Stomach (tissue), 9 donors: ENCODE results near the gene TNFRSF25. TPM values are rescaled to one million over a fixed set of nuclear protein-coding genes. Genes with fewer than 3 reads are reported as not detected.
A peak's percentile ranks its signal among the peaks of the same experiment; 100 is the strongest.

ENCODE experiments used
- DNase-seq, 2 donors: peaks; one replicate each; pipeline versions ENCODE4 v3.0.0 to v3.0.0-alpha.2; 2013 to 2019
- H3K27ac ChIP-seq, 5 donors: fragments of 200-600 bp in 4 of 5; sonication (generic) in 4 of 5; one replicate each; pipeline ENCODE4 v1.5.1; 2013 to 2019; ENCODE audit warnings: mild to moderate bottlenecking in 1 of 5, moderate library complexity in 1 of 5
- H3K27me3 ChIP-seq, 3 donors: fragments of 200-600 bp; sonication (generic); one replicate each; pipeline ENCODE4 v1.5.1; 2017 to 2019; ENCODE audit warnings: mixed run types in 1 of 3
- H3K36me3 ChIP-seq, 4 donors: fragments of 200-600 bp; sonication (generic); 1 replicate in 3 of 4; 2 replicates in 1 of 4; pipeline ENCODE4 v1.5.1; 2016 to 2019
- H3K4me1 ChIP-seq, 4 donors: fragments of 200-600 bp; sonication (generic); one replicate each; pipeline ENCODE4 v1.5.1; 2016 to 2019
- H3K4me3 ChIP-seq, 4 donors: fragments of 200-600 bp; sonication (generic) in 3 of 4; one replicate each; pipeline ENCODE4 v1.5.1; 2016 to 2019; ENCODE audit warnings: mild to moderate bottlenecking in 1 of 4
- H3K9me3 ChIP-seq, 4 donors: fragments of 200-600 bp; sonication (generic); one replicate each; pipeline ENCODE4 v1.5.1; 2016 to 2019
- CTCF ChIP-seq, 7 experiments: fragments of 450-650 bp in 4 of 7; fragments of 200-600 bp in 3 of 7; sonication (generic) in 3 of 7; IDR thresholded peaks; one replicate each; pipeline ENCODE4 v1.5.1; 2016 to 2019; ENCODE audit warnings: antibody characterized with exemption in 7 of 7, control low read depth in 2 of 7, mild to moderate bottlenecking in 1 of 7
- EP300 ChIP-seq: sonication (generic); formaldehyde crosslinking; IDR thresholded peaks from one replicate; pipeline ENCODE4 v1.6.1; 2017; ENCODE audit warnings: antibody characterized with exemption
- POLR2A ChIP-seq, 4 donors: fragments of 450-650 bp; IDR thresholded peaks; one replicate each; pipeline ENCODE4 v1.6.1; 2016; ENCODE audit warnings: antibody characterized with exemption in 4 of 4, control low read depth in 2 of 4, mild to moderate bottlenecking in 1 of 4, moderate library complexity in 1 of 4
- POLR2AphosphoS5 ChIP-seq, 3 donors: sonication (generic); formaldehyde crosslinking; IDR thresholded peaks; one replicate each; pipeline ENCODE4 v1.6.1; 2016; ENCODE audit warnings: antibody characterized with exemption in 3 of 3
- WGBS, 5 donors: extraction: QIAGEN DNeasy Blood & Tissue Kit in 3 of 5; methylation state at CpG; one replicate each; pipeline versions ENCODE4 v1.1.5 to v1.1.7; 2013 to 2018; 5-methylcytosine and 5-hydroxymethylcytosine counted together
- intact Hi-C: fragments of 100-400 bp; cut with DNase I; formaldehyde crosslinking; loops from one replicate; pipeline ENCODE4 v1.15.1; 2023; ENCODE audit warnings: low total_unique reads
- polyA plus RNA-seq, 3 donors: library from polyadenylated mRNA; stranded (reverse); fragments of 200-250 nt; gene quantifications; one replicate each; pipeline ENCODE4 v1.2.3, GENCODE V29; 2013
- small RNA-seq, 4 donors: library from RNA; depleted of rRNA; stranded (forward); fragments of <200 nt; gene quantifications; one replicate each; pipeline ENCODE3, GENCODE V24; 2016
- total RNA-seq, 5 donors: library from RNA; depleted of rRNA; stranded (reverse); fragments of >200 nt; gene quantifications; one replicate each; pipeline versions ENCODE4 v1.1.0 to v1.2.3, GENCODE V29; 2014 to 2016
- donor health status: healthy with polysubstance abuse.
- donor health status: Bipolar disorder and iron deficiency.
- donor health status: healthy.

The TNFRSF25 gene
- total and polyA plus RNA-seq, 8 donors, result 2.7 to 215 (median 15.2) TPM

GRCh38 chr1:6414881-6415626 is 50.9 kb downstream of the TNFRSF25 start:
- H3K27ac ChIP-seq, result no peak overlapping the region
- intact Hi-C loops, result no loop called here
- no peak for DNase-seq
- H3K36me3 ChIP-seq, result no peaks in the 10 kb centered on the region
- peaks cover 31 to 96% (median 62%) of the 10 kb centered on the region in 3 donors for H3K27me3 ChIP-seq
- H3K4me1 ChIP-seq, result peaks cover 18 to 27% (median 26%) of the 10 kb centered on the region in 4 donors
- H3K4me3 ChIP-seq, result no peak overlapping the region
- no peaks in the 10 kb centered on the region for H3K9me3 ChIP-seq
- TF ChIP-seq EP300 (no peak), CTCF (IDR thresholded peaks at IDR 0.05) (no peak), POLR2A (IDR thresholded peaks at IDR 0.05) (no peak), POLR2AphosphoS5 (IDR thresholded peaks at IDR 0.05) (no peak)
- WGBS, 5 donors, result 47 to 62% (median 54%) methylated on average over 17 of the region's 17 CpGs

GRCh38 chr1:6414443-6414844 is 51.5 kb downstream of the TNFRSF25 start:
- Histone ChIP-seq H3K4me1 (peaks cover 11 to 21% (median 20%) of the 10 kb centered on the region in 4 donors), H3K36me3 (no peaks in the 10 kb centered on the region), H3K9me3 (no peaks in the 10 kb centered on the region), H3K27ac (no peak overlapping the region), H3K27me3 (peaks cover 28 to 90% (median 56%) of the 10 kb centered on the region in 3 donors), H3K4me3 (no peak overlapping the region)
- peak in 1 of 2 donors; percentile 72 for DNase-seq
- intact Hi-C loops, result no loop called here
- 4 to 9% (median 6%) methylated on average over 15 of the region's 15 CpGs for WGBS, 5 donors
- no peak for TF ChIP-seq EP300
- TF ChIP-seq POLR2A (IDR thresholded peaks at IDR 0.05), result no peak
- TF ChIP-seq POLR2AphosphoS5 (IDR thresholded peaks at IDR 0.05), result no peak
- peak in 1 of 7 experiments; percentile 17 for TF ChIP-seq CTCF (IDR thresholded peaks at IDR 0.05)

- Histone ChIP-seq H3K36me3 (no peaks in the 10 kb centered on the region), H3K4me3 (no peak overlapping the region), H3K27me3 (peaks cover 12 to 84% (median 41%) of the 10 kb centered on the region in 3 donors), H3K4me1 (peaks cover 0 to 7% (median 6%) of the 10 kb centered on the region in 4 donors), H3K9me3 (no peaks in the 10 kb centered on the region), H3K27ac (no peak overlapping the region)
- 26 to 36% (median 32%) methylated on average over 6 of the region's 6 CpGs for WGBS, 5 donors
- intact Hi-C loops, result no loop called here
- no peak for DNase-seq
- TF ChIP-seq EP300, result no peak
- TF ChIP-seq CTCF (IDR thresholded peaks at IDR 0.05), result no peak
- TF ChIP-seq POLR2AphosphoS5 (IDR thresholded peaks at IDR 0.05), result no peak
- TF ChIP-seq POLR2A (IDR thresholded peaks at IDR 0.05), result no peak
Measured at GRCh38 chr1:6412896-6413295, 53.1 kb downstream of the TNFRSF25 start.

Small RNA genes lying within 50 kb of the gene (small RNA-seq; reads per million reads assigned to genes)
- 0 reads per million in 4 donors for gene MIR4252

Other genes with a start within 250 kb of the TNFRSF25 start
- 10 to 100 TPM; 16.3 to 67.9 (median 35.2) TPM for gene ICMT, start 230.2 kb downstream of the TNFRSF25 start, total RNA-seq
- 10 to 100 TPM in 2 of 3 donors, 1 to 10 TPM in 1; 9.9 to 15.9 (median 14.6) TPM for gene ICMT, start 230.2 kb downstream of the TNFRSF25 start, polyA plus RNA-seq
- gene HES3, start 222.0 kb downstream of the TNFRSF25 start, total RNA-seq, result not detected
- not detected for gene HES3, start 222.0 kb downstream of the TNFRSF25 start, polyA plus RNA-seq
- gene GPR153, start 205.1 kb downstream of the TNFRSF25 start, total RNA-seq, result 10 to 100 TPM in 1 of 5 donors, 1 to 10 TPM in 4; 1.8 to 63.1 (median 3.6) TPM
- gene GPR153, start 205.1 kb downstream of the TNFRSF25 start, polyA plus RNA-seq, result 1 to 10 TPM; 2.2 to 3.1 (median 2.6) TPM
- 10 to 100 TPM in 3 of 5 donors, 1 to 10 TPM in 1, not detected in 1; 9.4 to 69.8 (median 22.6) TPM for gene ACOT7, start 72.4 kb downstream of the TNFRSF25 start, total RNA-seq
- gene ACOT7, start 72.4 kb downstream of the TNFRSF25 start, polyA plus RNA-seq, result 10 to 100 TPM; 17.7 to 26.3 (median 19.4) TPM
- gene HES2, start 46.3 kb downstream of the TNFRSF25 start, total RNA-seq, result 100 to 1,000 TPM in 1 of 5 donors, not detected in 4; 231 TPM
- 10 to 100 TPM in 1 of 3 donors, not detected in 2; 18.4 TPM for gene HES2, start 46.3 kb downstream of the TNFRSF25 start, polyA plus RNA-seq
- gene ESPN, start 41.4 kb downstream of the TNFRSF25 start, total RNA-seq, result 10 to 100 TPM in 1 of 5 donors, 1 to 10 TPM in 2, not detected in 2; 1.8 to 68.4 (median 4.9) TPM
- 10 to 100 TPM in 1 of 3 donors, 1 to 10 TPM in 2; 1.5 to 18.0 (median 4.7) TPM for gene ESPN, start 41.4 kb downstream of the TNFRSF25 start, polyA plus RNA-seq
- gene PLEKHG5, start 25.5 kb upstream of the TNFRSF25 start, total RNA-seq, result 10 to 100 TPM in 2 of 5 donors, 1 to 10 TPM in 3; 4.9 to 58.8 (median 9.8) TPM
- gene PLEKHG5, start 25.5 kb upstream of the TNFRSF25 start, polyA plus RNA-seq, result 1 to 10 TPM; 1.4 to 7.2 (median 1.8) TPM
- gene NOL9, start 88.3 kb upstream of the TNFRSF25 start, total RNA-seq, result 100 to 1,000 TPM in 1 of 5 donors, 10 to 100 TPM in 4; 19.7 to 150 (median 42.0) TPM
- 1 to 10 TPM; 2.7 to 4.0 (median 2.9) TPM for gene NOL9, start 88.3 kb upstream of the TNFRSF25 start, polyA plus RNA-seq
- not detected for gene TAS1R1, start 89.1 kb upstream of the TNFRSF25 start, total RNA-seq
- gene TAS1R1, start 89.1 kb upstream of the TNFRSF25 start, polyA plus RNA-seq, result under 1 TPM in 2 of 3 donors, not detected in 1; 0.08 to 0.12 TPM
- gene ZBTB48, start 113.8 kb upstream of the TNFRSF25 start, total RNA-seq, result 100 to 1,000 TPM in 1 of 5 donors, 10 to 100 TPM in 4; 22.6 to 139 (median 25.7) TPM
- 10 to 100 TPM; 34.8 to 64.4 (median 61.3) TPM for gene ZBTB48, start 113.8 kb upstream of the TNFRSF25 start, polyA plus RNA-seq
- 10 to 100 TPM; 13.0 to 59.8 (median 34.5) TPM for gene KLHL21, start 136.7 kb upstream of the TNFRSF25 start, total RNA-seq
- 10 to 100 TPM in 1 of 3 donors, 1 to 10 TPM in 2; 9.2 to 15.4 (median 9.8) TPM for gene KLHL21, start 136.7 kb upstream of the TNFRSF25 start, polyA plus RNA-seq
- gene PHF13, start 147.6 kb upstream of the TNFRSF25 start, total RNA-seq, result 10 to 100 TPM in 2 of 5 donors, 1 to 10 TPM in 3; 2.7 to 16.9 (median 7.5) TPM
- 1 to 10 TPM; 4.5 to 6.7 (median 5.7) TPM for gene PHF13, start 147.6 kb upstream of the TNFRSF25 start, polyA plus RNA-seq
- gene THAP3, start 158.7 kb upstream of the TNFRSF25 start, total RNA-seq, result 100 to 1,000 TPM in 1 of 5 donors, 10 to 100 TPM in 2, 1 to 10 TPM in 2; 5.8 to 116 (median 10.4) TPM
- 10 to 100 TPM; 17.9 to 27.6 (median 26.6) TPM for gene THAP3, start 158.7 kb upstream of the TNFRSF25 start, polyA plus RNA-seq
- gene DNAJC11, start 235.6 kb upstream of the TNFRSF25 start, total RNA-seq, result 10 to 100 TPM; 22.8 to 93.9 (median 63.9) TPM
- 10 to 100 TPM; 20.0 to 27.2 (median 24.4) TPM for gene DNAJC11, start 235.6 kb upstream of the TNFRSF25 start, polyA plus RNA-seq